GM18951 (cell line): ENCODE measurements around the gene LZTR1.
"Not testable (repeated sequence)": the region's sequence is repeated elsewhere in the genome, so short reads cannot be mapped to it uniquely, and the experiment has no call there.

Source experiments
- POLR2A ChIP-seq: IDR thresholded peaks from 4 replicates; pipeline ENCODE4 v1.6.1; 2011; ENCODE audit warnings: mild to moderate bottlenecking; ENCODE audit not compliant: insufficient read length, insufficient read depth; ENCODE audit errors: extremely low read depth
- in situ Hi-C: fragments of 300-500 bp; cut with MboI; formaldehyde crosslinking; loops from one replicate; pipeline ENCODE4 v1.12.0; 2022; ENCODE audit warnings: low sequenced_read_pairs, mixed read lengths, inconsistent platforms; ENCODE audit not compliant: unreplicated experiment

Gene LZTR1

GRCh38 chr22:21032037-21032867 is 50.2 kb downstream of the LZTR1 start, which contains the start of gene SLC7A4:
Gene SLC7A4, minus strand, starts transcription at chr22:21032561. Its CDS starts 749 bp downstream, at chr22:21031812.
- TF ChIP-seq POLR2A = no peak
- in situ Hi-C loops = no loop called here

DNA sequence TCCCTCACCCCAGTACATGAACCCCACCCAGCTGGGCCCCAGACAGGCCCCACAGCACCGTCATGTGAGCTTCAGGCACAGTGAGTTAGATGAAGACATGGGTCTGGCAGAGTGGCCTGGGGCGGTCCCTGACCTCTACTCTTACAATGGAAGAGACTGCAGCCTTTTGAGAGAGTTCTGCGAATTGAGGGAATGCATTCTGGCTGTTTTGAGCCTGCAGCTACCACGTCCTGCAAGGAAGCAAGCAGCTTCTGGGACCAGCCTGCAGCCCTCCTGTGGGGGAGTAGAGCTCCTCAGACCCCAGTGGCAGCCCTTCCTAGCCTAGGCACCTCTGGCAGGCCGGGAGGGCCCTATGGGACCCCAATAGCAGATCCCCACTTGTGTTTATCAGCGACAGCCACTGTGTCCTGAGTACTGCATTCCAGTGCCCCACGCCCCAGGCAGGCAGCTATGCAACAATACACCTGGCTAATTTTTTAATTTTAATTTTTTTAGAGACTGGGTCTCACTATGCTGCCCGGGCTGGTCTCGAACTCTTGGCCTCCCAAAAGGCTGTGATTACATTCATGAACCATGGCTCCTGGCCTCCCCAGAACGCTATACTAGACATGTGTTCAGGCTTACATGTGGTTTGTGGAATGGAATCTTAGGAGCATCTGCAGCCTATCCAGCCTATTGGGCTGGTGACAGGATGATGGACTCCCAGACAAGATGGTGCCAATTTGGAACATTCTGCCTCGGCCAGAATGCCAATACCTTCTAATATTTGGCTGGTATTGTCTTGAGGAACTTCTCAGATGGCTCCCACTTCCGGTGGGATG is 51.0 kb downstream of the LZTR1 start:
- no peak for TF ChIP-seq POLR2A
- in situ Hi-C loops = no loop called here

DNA sequence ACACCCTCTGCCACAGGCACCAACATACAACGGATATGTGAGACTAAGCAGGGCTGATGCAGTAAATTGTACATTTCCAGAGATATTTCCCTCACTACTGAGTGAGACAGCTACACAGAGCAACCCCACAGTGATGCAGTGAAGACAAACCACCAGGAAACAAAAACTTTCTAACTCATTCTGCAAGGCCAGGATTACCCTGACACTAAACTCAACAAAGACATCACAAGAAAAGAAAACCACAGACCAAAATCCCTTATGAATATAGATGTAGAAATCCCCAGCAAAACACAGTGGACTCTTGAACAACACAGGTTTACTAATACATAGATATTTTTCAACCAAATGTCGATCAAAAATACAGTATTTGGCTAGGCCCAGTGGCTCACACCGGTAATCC is 51.8 kb downstream of the LZTR1 start:
- in situ Hi-C loops = no loop called here
- TF ChIP-seq POLR2A = no peak

GRCh38 chr22:21034989-21035388 is 52.9 kb downstream of the LZTR1 start:
- TF ChIP-seq POLR2A = no peak
- in situ Hi-C loops = no loop called here

GRCh38 chr22:21038405-21038804 is 56.3 kb downstream of the LZTR1 start:
- TF ChIP-seq POLR2A = no peak
- in situ Hi-C loops = no loop called here

GRCh38 chr22:21039158-21039557 is 57.1 kb downstream of the LZTR1 start:
- in situ Hi-C loops = not testable (repeated sequence)

GRCh38 chr22:21041937-21042336 is 59.8 kb downstream of the LZTR1 start:
- in situ Hi-C loops = no loop called here
- TF ChIP-seq POLR2A = no peak

GRCh38 chr22:21042978-21043859 is 61.1 kb downstream of the LZTR1 start:
- no peak for TF ChIP-seq POLR2A
- in situ Hi-C loops = no loop called here

DNA sequence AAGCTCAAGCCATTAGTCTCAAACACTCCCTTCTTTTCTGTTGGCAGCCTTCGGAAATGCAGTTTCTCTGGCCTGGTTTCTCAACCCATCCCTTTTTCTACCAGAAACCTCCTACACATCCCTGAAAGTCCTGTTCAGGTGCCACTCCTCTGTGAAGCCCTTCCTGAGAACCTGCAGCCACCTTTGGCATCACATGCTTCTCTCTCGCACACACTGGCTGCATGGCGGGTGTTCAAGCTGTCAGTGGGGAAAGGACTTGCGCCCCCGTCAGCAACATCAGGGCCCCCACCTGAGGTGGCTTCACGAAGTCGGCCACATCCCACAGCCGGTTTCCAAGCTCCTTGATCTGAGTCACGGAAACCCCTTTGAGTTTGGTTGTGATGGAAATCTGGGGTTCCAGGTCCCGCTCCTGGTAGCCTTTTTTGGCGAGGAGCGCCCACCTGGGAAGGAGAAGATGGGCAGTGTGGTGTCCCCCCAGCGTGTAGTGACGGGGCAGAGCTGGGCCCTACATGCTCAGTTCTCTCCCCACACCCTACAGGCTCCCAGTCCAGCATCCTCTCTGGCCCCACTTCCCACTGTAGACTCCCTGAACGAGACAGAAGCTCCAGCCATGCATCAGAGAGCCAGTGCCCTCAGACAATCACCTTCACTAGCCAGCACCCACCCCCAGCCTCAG is 61.9 kb downstream of the LZTR1 start:
- TF ChIP-seq POLR2A = no peak
- in situ Hi-C loops = no loop called here

GRCh38 chr22:21044931-21045584 is 63.0 kb downstream of the LZTR1 start:
- no peak for TF ChIP-seq POLR2A
- in situ Hi-C loops = no loop called here

DNA sequence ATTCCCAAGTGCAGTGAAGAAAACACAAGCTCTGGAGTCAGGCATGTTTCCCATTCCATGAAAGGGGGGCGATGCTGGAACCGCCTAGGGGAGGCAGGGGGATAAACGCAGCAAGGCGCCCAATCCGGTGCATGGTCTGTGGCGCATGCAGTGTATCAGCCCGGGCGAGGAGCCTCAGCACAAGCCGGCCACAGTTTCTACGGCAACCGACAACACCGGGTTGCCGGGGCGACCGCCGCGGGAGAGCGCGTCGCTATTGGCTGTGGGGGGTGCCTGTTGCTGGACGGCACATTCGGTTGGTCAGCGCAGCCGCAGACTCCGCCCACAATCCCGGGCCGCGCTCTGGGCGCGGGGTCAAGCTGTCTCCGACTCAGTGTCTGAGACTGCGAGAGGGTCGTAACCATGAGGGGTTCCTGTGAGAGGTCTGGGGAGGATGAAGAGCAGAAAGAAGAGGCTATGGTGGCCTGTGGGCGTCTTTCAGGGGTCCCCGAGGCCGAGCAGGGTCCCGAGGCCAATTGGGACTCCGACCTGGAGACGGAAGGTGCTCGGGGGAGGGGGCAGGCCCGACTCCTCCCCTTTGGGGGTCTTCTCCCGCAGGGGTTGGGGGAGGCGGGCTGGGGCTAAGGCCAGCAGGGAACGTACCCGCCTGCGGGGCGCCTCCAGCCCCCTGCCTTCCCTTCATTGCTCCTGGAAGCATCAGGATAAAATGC is 63.6 kb downstream of the LZTR1 start, which contains the start of gene LRRC74B:
LRRC74B (plus strand) TSS at position 362 of the 710 bp plus-strand sequence; CDS start at position 403, 41 bp downstream.
- in situ Hi-C loops = no loop called here
- TF ChIP-seq POLR2A = no peak

- no peak for TF ChIP-seq POLR2A
- in situ Hi-C loops = no loop called here
Observed at GRCh38 chr22:21047035-21047661, 65.1 kb downstream of the LZTR1 start.
